ENCODE data around the gene P2RX2. TPM values are rescaled to one million over a fixed set of nuclear protein-coding genes. Genes with fewer than 3 reads are reported as not detected.

P2RX2 gene
- total and polyA plus RNA-seq, 2 experiments from 2014 or later: not detected

- no peak for DNase-seq (ENCODE audit: low read depth in 1 of 2, low spot score in 1 of 2)
Measured at GRCh38 chr12:132633901-132634300, 15.3 kb downstream of the P2RX2 start.

GRCh38 chr12:132634411-132634990, 15.9 kb downstream of the P2RX2 start:
- TF ChIP-seq, protein P1, sequence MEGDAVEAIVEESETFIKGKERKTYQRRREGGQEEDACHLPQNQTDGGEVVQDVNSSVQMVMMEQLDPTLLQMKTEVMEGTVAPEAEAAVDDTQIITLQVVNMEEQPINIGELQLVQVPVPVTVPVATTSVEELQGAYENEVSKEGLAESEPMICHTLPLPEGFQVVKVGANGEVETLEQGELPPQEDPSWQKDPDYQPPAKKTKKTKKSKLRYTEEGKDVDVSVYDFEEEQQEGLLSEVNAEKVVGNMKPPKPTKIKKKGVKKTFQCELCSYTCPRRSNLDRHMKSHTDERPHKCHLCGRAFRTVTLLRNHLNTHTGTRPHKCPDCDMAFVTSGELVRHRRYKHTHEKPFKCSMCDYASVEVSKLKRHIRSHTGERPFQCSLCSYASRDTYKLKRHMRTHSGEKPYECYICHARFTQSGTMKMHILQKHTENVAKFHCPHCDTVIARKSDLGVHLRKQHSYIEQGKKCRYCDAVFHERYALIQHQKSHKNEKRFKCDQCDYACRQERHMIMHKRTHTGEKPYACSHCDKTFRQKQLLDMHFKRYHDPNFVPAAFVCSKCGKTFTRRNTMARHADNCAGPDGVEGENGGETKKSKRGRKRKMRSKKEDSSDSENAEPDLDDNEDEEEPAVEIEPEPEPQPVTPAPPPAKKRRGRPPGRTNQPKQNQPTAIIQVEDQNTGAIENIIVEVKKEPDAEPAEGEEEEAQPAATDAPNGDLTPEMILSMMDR (IDR thresholded peaks at IDR 0.05; ENCODE audit: low read depth, low read length): no peak
- Histone ChIP-seq H3K27ac (no peak overlapping the region), H3K4me1 (ENCODE audit: low read depth) (no peaks in the 10 kb centered on the region), H3K27me3 (no peaks in the 10 kb centered on the region), H3K4me3 (no peak overlapping the region), H3K36me3 (peaks cover 22% of the 10 kb centered on the region), H3K9me3 (ENCODE audit: low read depth) (no peaks in the 10 kb centered on the region)
- DNase-seq (ENCODE audit: low read depth in 1 of 2, low spot score in 1 of 2): no peak

More at GRCh38 chr12:132633901-132634300, 15.3 kb downstream of the P2RX2 start:
- no peaks in the 10 kb centered on the region for H3K9me3 ChIP-seq (ENCODE audit: low read depth)
- H3K27ac ChIP-seq: no peak overlapping the region
- H3K4me3 ChIP-seq: no peak overlapping the region
- no peaks in the 10 kb centered on the region for H3K27me3 ChIP-seq
- TF ChIP-seq, protein P1 (IDR thresholded peaks at IDR 0.05; ENCODE audit: low read depth, low read length): no peak
- peaks cover 23% of the 10 kb centered on the region for H3K36me3 ChIP-seq
- H3K4me1 ChIP-seq (ENCODE audit: low read depth): no peaks in the 10 kb centered on the region

DNA sequence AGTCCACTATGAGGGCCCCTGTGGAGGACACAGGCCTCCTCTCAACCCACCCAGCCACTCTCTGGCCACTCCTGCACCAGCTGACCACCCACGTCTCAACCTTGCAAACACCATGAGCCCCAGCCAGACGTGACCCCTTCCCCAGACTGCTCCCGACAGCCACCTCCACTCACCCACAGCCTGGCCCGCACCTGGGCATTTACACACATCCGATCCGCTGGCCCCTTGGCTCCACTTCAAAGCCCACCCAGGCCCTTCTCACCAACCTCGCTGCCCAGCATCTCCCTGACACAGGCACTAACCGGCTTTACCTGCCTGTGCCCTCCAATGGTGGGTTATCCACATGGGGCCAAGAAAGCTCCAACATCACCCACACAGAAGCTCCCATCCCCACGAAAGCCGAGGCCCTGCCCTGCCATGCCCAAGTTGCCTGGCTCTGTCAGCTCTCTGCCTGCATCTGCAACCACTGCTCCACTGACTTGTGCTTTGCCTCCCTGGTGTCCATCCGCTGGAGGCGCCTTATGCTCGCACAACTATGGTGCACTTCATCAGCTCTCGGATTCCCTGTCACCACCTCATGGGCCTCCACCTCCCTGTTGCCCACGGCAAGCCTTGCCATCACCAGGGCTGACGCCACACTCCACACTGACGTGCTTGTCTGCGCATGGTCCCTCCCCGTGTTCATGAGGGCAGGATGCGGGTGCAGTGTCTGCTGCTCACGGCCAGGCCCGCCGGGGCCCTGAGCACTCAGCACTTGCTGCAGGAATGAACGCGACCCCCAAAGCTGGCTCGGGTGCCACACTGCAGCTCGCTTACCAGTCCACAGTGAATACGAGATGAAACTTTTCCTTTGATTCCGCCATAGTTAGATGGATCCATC, 16.7 kb downstream of the P2RX2 start:
- Histone ChIP-seq H3K27me3 (no peaks in the 10 kb centered on the region), H3K4me1 (ENCODE audit: low read depth) (no peaks in the 10 kb centered on the region), H3K4me3 (no peak overlapping the region), H3K9me3 (ENCODE audit: low read depth) (no peaks in the 10 kb centered on the region), H3K36me3 (peaks cover 19% of the 10 kb centered on the region), H3K27ac (no peak overlapping the region)
- DNase-seq (ENCODE audit: low read depth in 1 of 2, low spot score in 1 of 2): no peak
- TF ChIP-seq, protein P1 (IDR thresholded peaks at IDR 0.05; ENCODE audit: low read depth, low read length): no peak

DNA sequence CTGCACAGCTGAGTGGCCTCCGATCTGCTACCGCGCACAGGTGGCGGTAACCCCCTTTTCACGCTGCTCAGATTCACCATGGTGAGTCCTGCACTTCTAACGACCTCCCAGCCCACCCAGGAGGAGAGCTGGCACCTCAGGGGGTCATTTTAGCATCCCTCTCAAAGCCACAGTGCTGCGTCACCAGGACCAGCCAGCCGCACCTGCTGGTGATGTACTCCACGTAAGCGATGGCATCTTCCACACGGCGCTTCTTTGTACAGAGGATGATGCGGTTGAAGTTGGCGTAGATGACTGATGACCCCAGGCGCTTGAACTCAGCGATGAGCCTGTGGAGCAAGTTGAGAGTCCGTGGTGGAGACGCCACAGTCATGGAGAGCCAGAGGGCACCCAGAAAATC, 19.2 kb downstream of the P2RX2 start:
- H3K36me3 ChIP-seq: peaks cover 24% of the 10 kb centered on the region
- no peaks in the 10 kb centered on the region for H3K4me1 ChIP-seq (ENCODE audit: low read depth)
- TF ChIP-seq, protein P1 (IDR thresholded peaks at IDR 0.05; ENCODE audit: low read depth, low read length): no peak
- no peak overlapping the region for H3K27ac ChIP-seq
- DNase-seq (ENCODE audit: low read depth in 1 of 2, low spot score in 1 of 2): no peak
- no peak overlapping the region for H3K4me3 ChIP-seq
- no peaks in the 10 kb centered on the region for H3K9me3 ChIP-seq (ENCODE audit: low read depth)
- no peaks in the 10 kb centered on the region for H3K27me3 ChIP-seq

- Histone ChIP-seq H3K27me3 (no peaks in the 10 kb centered on the region), H3K36me3 (peaks cover 19% of the 10 kb centered on the region), H3K4me3 (no peak overlapping the region), H3K4me1 (ENCODE audit: low read depth) (no peaks in the 10 kb centered on the region), H3K27ac (no peak overlapping the region), H3K9me3 (ENCODE audit: low read depth) (no peaks in the 10 kb centered on the region)
- TF ChIP-seq, protein P1 (IDR thresholded peaks at IDR 0.05; ENCODE audit: low read depth, low read length): peak; percentile 91
- peak; percentile 23 to 74 for DNase-seq (ENCODE audit: low read depth in 1 of 2, low spot score in 1 of 2)
Measured at GRCh38 chr12:132638541-132639408, 20.2 kb downstream of the P2RX2 start.
